Keratinocyte (primary cell): ENCODE results near the gene IRGQ.
"Not testable (repeated sequence)": the region's sequence is repeated elsewhere in the genome, so short reads cannot be mapped to it uniquely, and the experiment has no call there.

Experiments used
- CTCF ChIP-seq, 3 experiments: IDR thresholded peaks in 1 of 3; conservative IDR thresholded peaks in 1 of 3; optimal IDR thresholded peaks in 1 of 3; 2 replicates in 2 of 3; 3 replicates in 1 of 3; pipeline versions ENCODE3 to v1.5.1; 2011; ENCODE audit warnings: low read length in 3 of 3, mild to moderate bottlenecking in 3 of 3, moderate library complexity in 2 of 3, control low read depth in 1 of 3, inconsistent platforms in 1 of 3; ENCODE audit not compliant: insufficient read depth in 2 of 3; ENCODE audit errors: extremely low read depth in 1 of 3
- EZH2 ChIP-seq: IDR thresholded peaks from one replicate; pipeline ENCODE4 v1.6.1; 2012; ENCODE audit warnings: inconsistent platforms, mild to moderate bottlenecking, low read length, moderate library complexity

GRCh38 chr19:43635561-43635940, 39.6 kb upstream of the IRGQ start:
- TF ChIP-seq CTCF (optimal IDR thresholded peaks at IDR 0.05 in 1 of 3, IDR thresholded peaks at IDR 0.05 in 1 of 3, conservative IDR thresholded peaks at IDR 0.05 in 1 of 3; ENCODE audit: extremely low read depth in 1 of 3, insufficient read depth in 2 of 3, low read length in 3 of 3); EZH2: not testable (repeated sequence)
